Activated T-cell treated with anti-CD3 and anti-CD28 coated beads for 24 hours (primary cell): ENCODE data around the gene JAK2.
"Not testable (repeated sequence)": the region's sequence is repeated elsewhere in the genome, so short reads cannot be mapped to it uniquely, and the experiment has no call there.

ENCODE experiments used
- DNase-seq: peaks from one replicate; pipeline ENCODE4 v3.0.0-alpha.2; 2020; ENCODE audit warnings: low read depth

The JAK2 gene

DNA sequence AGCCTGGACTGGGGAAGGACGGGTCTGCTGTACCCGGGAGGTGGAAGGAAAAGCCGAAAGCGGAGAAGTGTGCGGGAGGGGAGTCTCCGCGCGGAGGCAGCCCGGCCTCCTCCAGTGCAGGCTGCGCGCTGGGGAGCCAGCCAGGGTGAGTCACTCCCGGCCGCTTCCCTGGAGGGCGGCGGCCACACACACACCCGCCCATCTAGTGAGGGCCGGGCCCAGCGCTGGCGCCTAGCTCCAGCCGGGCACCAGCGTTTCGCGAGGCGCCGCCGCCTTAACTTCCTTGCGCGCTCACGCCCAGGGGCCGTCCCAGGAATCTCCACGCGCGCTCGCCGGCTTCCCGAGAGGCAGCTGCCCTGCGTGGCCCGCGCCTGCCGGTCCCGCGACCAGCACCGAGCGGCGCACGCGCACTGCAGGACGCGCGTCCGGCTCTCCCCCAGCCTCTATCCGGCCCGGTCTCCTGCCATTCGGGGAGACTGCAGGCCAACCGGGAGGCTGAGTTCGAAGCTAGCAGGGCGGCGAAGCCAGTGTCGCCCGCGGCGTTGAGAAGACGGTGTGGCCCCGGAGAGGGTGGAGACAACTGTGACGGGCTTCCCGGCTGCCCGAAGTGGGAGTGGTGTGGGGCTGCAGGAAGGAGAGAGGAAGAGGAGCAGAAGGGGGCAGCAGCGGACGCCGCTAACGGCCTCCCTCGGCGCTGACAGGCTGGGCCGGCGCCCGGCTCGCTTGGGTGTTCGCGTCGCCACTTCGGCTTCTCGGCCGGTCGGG is at the start of gene JAK2:
TSS of gene JAK2 (plus strand) at position 652 of the 765 bp plus-strand sequence. CDS start 36,716 bp downstream, outside the sequence.
- peak; percentile 76 for DNase-seq

DNA sequence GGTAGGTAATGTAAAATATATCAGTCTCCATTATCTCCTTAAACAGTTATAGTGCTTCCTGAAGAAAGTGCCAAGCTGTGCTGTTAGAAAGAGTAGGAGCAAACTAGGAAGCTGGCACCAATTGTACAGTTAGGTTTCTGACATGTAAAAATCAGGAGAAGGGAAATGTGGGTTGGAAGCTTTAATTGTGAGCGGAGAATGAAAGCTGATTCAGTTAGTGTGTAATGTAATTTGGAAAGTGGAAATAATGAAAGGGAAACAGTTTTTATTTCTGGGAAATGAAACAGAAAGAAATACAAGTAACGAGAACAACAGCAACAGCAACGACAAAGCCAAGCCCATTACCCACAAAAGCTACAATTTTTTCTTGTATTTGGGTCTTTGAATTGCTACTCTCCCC is 48.8 kb upstream of the JAK2 start:
- no peak for DNase-seq

DNA sequence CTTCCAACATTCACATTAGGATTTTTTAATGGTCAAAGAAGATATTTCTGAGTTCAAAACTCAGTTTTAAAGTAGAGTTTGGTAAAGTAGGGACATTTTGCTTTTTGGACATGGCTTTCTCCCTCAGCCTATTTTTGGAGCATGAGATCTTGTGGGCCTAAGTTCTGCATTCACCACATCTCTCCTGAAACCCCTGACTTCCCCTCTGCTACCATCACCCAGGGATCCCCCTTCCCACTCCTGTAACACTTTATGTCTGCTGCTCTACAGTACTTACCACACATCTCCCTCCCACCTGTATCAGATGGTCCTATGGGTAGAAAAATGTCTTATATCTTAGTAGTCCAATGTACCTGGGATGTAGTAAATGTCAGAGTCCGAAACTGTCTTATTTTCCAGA is 48.2 kb upstream of the JAK2 start:
- DNase-seq, result no peak

DNA sequence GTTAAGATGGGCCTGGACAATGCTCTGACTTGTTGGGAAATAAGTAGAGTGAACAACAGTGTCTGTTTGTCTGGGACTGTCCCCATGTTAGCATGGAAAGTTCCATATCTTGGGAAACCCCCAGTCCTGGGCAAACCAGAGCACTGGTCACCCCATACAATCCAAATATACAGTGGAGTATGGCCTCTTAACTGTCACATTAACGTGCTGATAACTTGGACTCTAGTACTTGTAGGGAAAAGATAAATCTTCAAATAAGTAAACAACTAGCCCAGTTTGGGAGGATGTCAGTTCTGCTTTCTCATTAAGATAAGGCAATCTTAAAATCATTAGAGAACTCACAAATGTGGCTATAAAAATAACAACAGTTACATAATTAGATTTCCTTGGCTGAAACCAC is 47.6 kb upstream of the JAK2 start:
- no peak for DNase-seq

DNA sequence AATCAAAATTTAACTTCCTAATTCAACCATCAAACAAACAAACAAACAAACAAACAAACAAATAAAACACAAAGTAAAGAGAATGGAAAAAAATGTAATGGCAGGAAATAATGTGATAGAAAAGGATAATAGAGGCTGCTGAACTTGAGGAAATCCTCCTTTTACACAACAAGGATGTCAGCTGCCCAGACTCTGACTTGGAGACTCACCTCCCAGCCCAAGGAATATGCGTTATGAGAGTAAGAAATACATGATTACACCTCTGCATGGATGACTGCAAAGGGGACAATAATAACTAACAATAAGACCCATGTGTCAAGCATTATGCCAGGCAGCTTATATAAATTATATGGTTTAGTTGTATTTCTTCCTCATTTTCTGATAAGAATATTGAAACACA is 46.6 kb upstream of the JAK2 start:
- DNase-seq, result no peak

DNA sequence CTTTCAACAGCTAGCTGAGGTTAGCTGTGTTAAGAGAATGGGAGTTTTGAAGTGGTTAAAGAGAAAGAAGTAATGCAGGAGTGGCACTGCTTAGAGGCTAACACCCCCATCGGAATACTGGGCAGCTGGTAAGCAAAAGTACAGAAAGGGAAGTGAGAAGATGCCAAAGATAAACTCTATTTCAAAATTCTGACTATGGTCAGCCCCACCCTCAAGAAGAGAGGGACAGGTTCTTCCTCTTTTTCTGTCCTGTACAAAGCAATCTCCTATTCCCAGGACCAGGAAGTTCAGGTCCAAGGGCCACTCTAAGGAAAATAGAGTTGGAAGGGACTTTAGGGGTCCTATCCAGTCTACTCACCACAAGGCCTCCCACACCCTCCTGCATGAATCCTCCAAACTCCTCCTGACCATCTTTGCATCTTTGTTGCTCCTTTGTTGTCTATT is 45.9 kb upstream of the JAK2 start:
- no peak for DNase-seq

DNA sequence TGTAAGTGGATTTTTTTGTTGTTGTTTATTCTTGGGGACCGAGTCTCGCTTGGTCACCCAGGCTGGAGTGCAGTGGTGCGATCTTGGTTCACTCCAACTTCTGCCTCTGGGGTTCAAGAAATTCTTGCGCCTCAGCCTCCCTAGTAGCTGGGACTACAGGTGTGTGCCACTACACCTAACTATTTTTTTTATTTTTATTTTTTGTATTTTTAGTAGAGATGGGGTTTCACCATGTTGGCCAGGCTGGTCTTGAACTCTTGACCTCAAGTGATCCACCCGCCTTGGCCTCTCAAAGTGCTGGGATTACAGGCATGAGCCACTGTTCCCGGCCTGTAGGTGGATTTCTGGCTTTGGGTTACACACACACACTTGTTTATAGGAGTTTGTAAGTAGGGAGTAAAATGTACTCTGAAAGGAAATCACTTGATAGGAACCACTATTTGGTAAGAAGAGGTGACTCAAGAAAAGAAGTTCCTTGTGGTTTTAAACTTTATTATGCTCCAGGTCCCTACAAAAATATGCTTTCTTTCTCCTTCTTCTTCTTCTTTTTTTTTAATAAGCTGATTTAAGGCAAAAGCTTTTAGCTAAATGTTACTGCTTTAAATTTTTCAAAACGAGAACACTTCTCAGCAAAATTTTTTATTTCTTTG is 42.9 kb upstream of the JAK2 start:
- not testable (repeated sequence) for DNase-seq

DNA sequence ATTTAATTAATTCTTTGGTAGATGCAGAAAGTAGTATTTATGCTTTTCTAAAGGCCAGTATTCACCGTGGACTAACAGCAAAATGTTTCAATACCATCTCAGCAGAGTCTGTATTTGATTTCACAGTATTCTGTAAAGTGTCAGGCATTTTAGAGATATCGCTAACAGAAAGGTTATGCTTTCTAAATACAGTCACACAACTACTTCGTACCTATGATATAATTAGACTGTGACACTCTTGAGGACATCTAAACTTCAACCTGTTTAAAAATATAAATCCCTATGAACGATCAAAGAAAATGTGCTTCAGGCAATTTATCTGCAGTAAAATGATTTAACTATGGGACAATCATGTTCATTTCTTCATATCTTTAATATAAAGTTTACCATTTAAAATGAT is 41.7 kb upstream of the JAK2 start:
- no peak for DNase-seq

DNA sequence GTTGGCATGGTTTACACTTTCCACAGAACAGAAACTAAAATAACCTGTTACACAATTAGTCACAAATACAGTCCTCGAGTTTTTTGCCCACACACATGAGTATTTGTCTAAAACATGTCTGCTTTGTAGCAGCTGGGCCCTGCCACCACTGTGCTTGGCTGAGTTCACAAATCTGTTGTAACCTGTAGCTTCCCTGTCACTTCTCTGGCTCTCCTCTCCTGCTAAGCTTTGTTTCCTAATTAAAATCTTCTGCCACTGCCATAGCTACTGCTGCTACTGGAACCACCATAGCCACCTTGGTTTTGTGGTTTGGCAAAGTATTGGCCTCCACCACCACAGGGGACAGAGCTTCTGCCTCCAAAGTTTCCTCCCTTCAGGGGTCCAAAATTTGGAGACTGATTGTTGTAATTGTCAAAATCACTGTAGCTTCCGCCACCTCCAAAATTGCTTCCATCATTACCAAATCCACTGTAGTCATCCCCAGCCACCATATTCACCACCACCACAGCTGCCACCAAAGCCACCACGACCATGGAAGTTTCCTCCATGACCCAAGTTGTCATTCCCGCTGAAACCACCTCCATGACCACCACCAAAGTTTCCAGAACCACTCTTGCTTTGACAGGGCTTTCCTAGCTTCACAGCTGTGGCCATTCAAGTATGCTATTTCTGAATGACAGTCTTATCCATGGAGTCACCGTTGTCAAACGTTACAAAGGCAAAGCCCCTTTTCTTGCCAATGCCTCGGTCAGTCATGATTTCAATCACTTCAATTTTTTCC is 40.5 kb upstream of the JAK2 start:
- DNase-seq, result peak; percentile 27

DNA sequence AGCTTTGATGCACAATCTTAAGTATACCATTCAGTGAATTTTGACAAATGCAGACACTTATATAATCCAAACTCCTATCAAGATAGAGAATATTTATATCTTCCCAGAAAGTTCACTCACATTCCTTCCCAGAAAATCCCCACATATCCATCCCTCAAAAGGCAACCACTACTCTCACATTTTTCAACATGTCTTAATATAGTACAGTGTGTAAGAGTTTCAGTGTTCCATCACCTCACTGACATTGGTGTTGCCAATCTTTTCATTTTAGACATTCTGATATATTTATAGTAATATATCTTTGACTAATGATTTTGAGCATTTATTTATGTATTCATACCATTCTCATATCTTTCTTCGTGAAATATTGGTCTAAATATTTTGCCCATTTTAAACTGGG is 38.1 kb upstream of the JAK2 start:
- DNase-seq, result no peak

DNA sequence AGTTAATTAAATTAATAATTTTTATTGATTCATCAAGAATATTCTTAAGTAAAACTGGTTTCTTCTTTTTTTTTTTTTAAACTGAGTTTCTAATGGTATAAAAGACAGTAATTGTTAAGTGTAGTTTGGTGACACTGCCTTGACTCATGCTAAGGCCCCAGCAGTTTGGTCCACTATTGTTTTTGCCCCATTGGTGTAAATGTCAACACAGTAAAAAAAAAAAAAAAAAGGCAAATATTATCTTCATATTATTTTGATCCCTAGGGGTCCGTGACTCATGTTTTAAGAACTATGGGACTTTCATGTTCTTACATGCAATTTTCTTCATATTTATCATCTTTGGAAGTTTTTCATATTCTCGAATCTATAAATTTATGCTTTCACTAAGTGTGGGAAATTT is 29.2 kb upstream of the JAK2 start:
- DNase-seq, result no peak

DNA sequence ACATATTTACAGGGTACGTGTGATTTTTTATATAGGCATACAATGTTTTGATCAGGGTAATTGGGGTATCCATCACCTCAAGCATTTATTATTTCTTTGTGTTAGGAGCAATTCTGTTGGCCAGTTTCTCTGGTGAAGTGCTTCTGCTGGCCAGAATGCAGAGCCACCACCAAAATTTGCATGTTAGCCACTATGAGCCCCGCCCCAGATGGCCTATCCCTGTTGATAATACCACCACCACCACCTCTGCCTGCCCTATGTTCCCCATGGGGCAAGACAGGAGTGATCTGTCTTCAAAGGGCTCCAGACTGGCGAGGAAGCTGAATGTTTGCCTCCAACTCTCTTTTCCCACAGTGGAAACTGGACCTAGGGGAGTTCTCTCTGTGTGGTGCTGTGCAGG is 26.0 kb upstream of the JAK2 start:
- no peak for DNase-seq

DNA sequence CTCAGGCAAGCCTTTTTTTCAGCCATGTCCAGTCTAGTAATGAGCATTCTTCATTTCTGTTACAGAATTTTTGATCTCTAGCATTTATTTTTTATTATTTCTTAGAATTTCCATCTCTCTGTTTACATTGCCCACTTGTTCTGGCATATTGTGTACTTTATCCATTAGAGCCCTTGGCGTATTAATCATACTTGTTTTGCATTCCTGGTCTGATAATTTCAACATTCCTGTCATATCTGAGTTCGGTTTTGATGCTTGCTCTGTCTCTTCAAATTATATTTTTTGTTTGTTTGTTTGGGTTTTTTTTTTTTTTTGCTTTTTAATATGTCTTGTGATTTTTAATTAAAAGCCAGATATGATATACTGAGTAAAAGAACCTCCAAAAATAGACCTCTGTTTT is 23.0 kb upstream of the JAK2 start:
- DNase-seq, result no peak

DNA sequence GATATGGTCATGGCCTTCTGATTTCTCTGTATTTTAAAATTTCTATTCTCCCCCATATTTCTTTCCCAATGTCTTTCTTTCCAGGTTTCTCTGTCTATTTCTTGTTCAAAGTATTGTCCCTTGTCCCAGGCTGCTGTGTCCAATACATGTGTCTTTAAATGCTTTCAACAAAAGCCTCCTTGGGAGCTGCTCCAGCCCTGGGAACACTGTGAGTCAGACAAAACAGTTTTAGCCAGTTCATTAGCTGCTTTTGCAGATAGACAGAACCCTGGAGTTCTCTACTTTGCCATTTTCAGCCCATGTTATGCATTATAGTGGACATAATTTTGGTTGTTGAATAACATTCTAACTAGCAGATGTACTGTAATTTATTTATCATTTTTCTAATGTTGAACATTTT is 20.5 kb upstream of the JAK2 start:
- no peak for DNase-seq

DNA sequence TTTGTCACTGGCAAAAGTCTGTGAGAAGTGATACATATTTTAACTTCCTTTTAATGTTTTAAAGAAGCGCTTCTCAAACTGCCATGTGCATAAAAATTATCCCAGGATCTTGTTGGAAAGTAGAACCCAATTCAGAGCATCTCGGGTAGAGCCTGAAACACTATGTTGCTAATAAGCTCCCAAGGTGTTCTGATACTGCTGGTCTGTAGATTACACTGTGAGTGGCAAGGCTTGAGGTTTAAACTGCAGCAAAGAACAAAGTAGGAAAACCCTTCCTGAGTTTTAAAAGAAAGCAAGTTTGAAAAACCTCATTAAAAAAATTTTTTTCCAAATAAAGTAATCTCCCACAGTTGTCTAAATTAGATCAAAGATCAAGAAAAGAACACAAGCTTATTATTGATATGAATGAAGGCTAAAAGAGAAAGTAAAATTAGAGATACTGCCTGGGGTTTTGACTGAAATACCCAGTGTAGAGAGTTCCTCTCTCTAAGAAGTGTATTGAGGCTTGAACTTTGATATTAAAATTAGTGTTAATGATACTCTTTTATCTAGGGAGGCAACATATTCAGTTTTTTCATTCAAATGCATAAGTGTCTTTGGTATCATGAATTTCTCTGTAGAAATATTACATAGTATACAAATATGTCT is 19.8 kb upstream of the JAK2 start:
- no peak for DNase-seq

DNA sequence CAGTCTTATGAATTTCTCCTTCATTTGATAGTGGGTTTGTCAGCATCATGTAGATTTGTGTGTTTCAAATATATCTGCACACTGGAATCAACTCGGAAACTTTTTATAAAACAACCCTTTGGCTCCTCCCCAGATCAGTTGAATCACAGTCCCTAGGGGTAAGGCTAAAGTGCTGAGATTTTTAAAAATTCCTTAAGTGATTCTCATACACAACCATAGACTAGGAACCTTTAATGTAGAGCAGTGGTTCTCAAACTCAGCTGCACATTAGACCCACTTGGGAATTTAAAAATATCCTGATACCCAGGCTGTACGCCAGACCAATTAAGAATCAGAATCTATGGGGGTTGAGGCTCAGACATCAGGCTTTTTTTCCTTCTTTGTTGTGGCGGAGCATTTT is 17.5 kb upstream of the JAK2 start:
- DNase-seq, result no peak

DNA sequence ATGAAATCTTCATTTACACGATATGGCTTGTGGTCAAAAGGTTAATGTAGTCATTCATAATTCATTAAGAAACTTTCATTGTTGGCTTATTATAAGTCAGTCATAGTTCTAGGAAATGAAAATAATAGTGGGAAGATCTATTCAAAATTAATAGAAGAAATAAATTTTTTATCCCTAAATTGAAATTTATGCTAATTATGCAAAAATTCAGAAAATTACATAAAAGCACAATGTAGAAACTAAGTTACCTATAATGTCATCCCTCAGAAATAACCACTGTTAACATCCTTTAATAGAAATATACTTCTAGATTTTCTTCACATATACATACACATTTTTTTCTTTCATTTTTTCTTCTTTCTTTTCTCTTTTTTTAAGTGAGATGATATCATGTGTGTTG is 15.9 kb upstream of the JAK2 start:
- no peak for DNase-seq

DNA sequence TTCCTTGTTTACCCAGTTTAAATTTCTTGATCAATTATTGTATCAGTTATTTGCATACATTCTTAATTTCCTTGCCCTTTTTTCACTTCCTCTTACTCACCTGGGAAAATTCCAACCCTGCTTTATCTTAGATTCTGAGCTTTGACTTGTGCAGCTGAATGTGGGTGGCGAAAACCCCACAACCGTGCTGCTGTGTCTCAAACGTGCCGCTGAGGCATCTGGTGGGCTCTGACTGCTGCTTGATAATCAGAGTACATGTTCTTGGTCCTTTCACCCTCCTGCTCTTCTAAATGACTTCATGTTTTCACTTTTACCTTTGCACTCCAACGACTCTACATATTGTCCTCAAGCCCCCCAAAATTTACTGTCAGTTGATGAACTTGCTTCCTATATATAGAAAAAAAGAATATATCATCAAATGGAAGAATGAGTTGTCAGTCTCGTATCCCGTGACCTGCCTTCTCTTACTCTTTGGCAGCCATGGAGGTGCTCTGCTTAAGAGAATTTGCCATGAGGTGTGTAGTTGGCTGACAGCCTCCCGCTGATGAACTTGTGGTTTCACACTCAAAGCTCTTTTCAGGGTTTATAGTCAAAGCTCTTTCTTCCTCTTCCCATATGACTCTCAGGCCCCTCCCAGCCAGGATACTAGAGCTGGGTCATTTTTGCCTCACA is 14.0 kb upstream of the JAK2 start:
- DNase-seq, result peak; percentile 68

DNA sequence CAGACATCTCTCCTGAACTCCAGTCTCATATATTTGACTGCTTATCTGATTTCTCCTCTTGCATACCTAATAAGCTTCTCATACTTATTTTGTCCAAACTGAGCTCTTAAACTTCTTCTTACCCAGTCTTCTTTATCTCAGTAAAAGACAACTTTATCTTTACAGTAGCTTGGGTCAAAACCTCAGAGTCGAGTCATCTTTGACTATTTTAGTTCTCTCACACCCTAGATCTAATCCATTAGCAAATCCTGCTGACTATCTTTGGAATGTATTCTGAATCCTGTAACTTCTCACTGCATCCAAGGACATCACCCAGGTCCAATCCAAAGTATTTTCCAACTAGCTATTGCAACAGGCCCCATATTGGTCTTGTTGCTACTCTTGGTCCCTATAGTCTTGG is 11.8 kb upstream of the JAK2 start:
- DNase-seq, result no peak

DNA sequence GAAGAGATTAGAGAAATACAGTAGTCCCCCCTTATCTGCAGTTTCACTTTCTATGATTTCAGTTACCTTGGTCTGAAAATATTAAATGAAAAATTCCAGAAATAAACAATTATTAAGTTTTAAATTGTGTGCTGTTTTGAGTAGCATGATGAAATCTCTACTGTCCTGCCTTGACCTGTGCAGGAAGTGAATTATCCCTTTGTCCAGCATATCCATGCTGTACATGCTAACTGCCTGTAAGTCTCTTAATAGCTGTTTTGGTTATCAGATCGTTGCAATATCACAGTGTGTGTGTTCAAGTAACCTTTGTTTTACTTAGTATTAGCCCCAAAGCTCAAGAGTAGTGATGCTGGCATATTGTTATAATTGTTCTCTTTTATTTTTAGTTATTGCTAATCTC is 11.2 kb upstream of the JAK2 start:
- no peak for DNase-seq

DNA sequence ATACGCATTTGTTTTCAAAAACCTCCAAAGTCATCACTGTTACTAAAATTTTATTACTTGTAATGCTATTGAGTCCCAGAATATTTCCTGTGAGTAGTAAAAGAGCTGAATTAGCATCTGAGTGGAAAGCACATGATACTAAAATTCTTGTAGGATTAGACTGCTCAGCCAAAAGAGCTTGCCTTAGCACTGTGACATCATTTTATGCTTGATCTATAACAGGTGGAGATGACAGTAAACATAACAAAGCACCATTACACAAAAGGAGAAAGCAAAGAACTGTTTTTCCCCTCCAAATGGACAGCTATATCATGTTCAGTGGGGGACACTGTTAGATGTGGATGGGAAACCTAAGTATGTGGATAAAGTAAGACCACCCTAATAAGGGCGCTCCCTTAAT is 5.8 kb upstream of the JAK2 start:
- no peak for DNase-seq
